ENCODE measurements around the gene PIPOX.

DNA sequence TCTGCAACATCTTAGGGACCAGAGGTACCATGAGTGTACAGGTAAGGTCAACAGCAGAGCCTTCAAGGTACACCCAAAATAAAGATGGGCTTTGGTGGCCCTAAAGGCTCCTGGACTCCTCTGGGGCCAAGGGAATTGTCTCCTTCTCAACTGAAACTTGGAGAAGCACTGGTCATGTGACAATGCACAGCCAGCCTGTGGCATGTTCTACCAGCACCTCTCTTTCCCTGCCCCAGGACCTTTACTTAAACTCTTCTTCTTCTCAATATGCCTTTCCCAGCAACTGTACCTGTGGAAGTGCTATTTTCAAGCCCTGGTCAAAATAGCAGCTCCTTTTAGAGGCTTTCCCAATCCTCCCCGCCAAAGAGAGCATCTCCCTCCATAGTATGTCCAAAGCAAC is 28.4 kb downstream of the PIPOX start:
- TF ChIP-seq, protein P1, sequence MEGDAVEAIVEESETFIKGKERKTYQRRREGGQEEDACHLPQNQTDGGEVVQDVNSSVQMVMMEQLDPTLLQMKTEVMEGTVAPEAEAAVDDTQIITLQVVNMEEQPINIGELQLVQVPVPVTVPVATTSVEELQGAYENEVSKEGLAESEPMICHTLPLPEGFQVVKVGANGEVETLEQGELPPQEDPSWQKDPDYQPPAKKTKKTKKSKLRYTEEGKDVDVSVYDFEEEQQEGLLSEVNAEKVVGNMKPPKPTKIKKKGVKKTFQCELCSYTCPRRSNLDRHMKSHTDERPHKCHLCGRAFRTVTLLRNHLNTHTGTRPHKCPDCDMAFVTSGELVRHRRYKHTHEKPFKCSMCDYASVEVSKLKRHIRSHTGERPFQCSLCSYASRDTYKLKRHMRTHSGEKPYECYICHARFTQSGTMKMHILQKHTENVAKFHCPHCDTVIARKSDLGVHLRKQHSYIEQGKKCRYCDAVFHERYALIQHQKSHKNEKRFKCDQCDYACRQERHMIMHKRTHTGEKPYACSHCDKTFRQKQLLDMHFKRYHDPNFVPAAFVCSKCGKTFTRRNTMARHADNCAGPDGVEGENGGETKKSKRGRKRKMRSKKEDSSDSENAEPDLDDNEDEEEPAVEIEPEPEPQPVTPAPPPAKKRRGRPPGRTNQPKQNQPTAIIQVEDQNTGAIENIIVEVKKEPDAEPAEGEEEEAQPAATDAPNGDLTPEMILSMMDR (IDR thresholded peaks at IDR 0.05), result no peak
- no peak for TF ChIP-seq POLR2A (IDR thresholded peaks at IDR 0.05)
- TF ChIP-seq EP300 (IDR thresholded peaks at IDR 0.05), result no peak
